ENCODE measurements around the gene ZMYM4.

GRCh38 chr1:35285771-35286606, 17.5 kb downstream of the ZMYM4 start:
- no peak for TF ChIP-seq CTCF (IDR thresholded peaks at IDR 0.05)
- TF ChIP-seq EP300 (IDR thresholded peaks at IDR 0.05): no peak
- TF ChIP-seq POLR2AphosphoS5 (IDR thresholded peaks at IDR 0.05): no peak
- TF ChIP-seq POLR2A (IDR thresholded peaks at IDR 0.05): no peak
